Neural cell (in vitro differentiated cells): ENCODE data around the gene INPP5A. TPM values are rescaled to one million over a fixed set of nuclear protein-coding genes. Genes with fewer than 3 reads are reported as not detected.

Experiments
- H2AFZ ChIP-seq: fragments of 200-600, 300-800 bp; sonication (generic), shearing (Covaris generic); 2 replicates; pipeline ENCODE4 v1.6.0; 2014; ENCODE audit warnings: low read depth, mild to moderate bottlenecking, antibody characterized with exemption, low read length, moderate library complexity
- H3F3A ChIP-seq: fragments of 200-600 bp; shearing (Covaris generic); 2 replicates; pipeline ENCODE4 v1.6.1; 2016; ENCODE audit warnings: mild to moderate bottlenecking, moderate library complexity, mixed read lengths, antibody characterized with exemption, low read length; ENCODE audit not compliant: insufficient read depth, poor library complexity, severe bottlenecking
- H3K27ac ChIP-seq: fragments of 200-600, 300-800 bp; sonication (generic), shearing (Covaris generic); 2 replicates; pipeline ENCODE4 v1.5.1; 2014; ENCODE audit warnings: mild to moderate bottlenecking, low read length, moderate library complexity
- H3K27me3 ChIP-seq: fragments of 300-800, 200-600 bp; sonication (generic), shearing (Covaris generic); 2 replicates; pipeline ENCODE4 v1.6.0; 2014; ENCODE audit warnings: mild to moderate bottlenecking, low read depth, low read length, moderate library complexity; ENCODE audit not compliant: insufficient read depth
- H3K36me3 ChIP-seq: fragments of 300-800, 200-600 bp; sonication (generic), shearing (Covaris generic); 2 replicates; pipeline ENCODE4 v1.5.1; 2014; ENCODE audit warnings: mild to moderate bottlenecking, antibody characterized with exemption, low read length, moderate library complexity; ENCODE audit not compliant: insufficient read depth
- H3K4me2 ChIP-seq: fragments of 300-800, 200-600 bp; sonication (generic), shearing (Covaris generic); 2 replicates; pipeline ENCODE4 v1.6.0; 2014; ENCODE audit warnings: mild to moderate bottlenecking, low read length
- H3K4me3 ChIP-seq: fragments of 300-800, 200-600 bp; sonication (generic), shearing (Covaris generic); 2 replicates; pipeline ENCODE4 v1.5.1; 2014; ENCODE audit warnings: mild to moderate bottlenecking, low read length, moderate library complexity
- H3K79me2 ChIP-seq: fragments of 200-600 bp; shearing (Covaris generic); replicated peaks from 2 replicates; pipeline ENCODE4 v1.6.0; 2014; ENCODE audit warnings: mild to moderate bottlenecking, low read length, moderate library complexity; ENCODE audit not compliant: insufficient read depth
- H3K9ac ChIP-seq: fragments of 300-800, 200-600 bp; sonication (generic), shearing (Covaris generic); 2 replicates; pipeline ENCODE4 v1.6.1; 2016; ENCODE audit warnings: mild to moderate bottlenecking, low read length, mixed read lengths
- H3K9me2 ChIP-seq: fragments of 200-600 bp; shearing (Covaris generic); 2 replicates; pipeline ENCODE4 v1.6.1; 2016; ENCODE audit warnings: mild to moderate bottlenecking, low read length, mixed read lengths; ENCODE audit not compliant: insufficient read depth
- H3K9me3 ChIP-seq: fragments of 200-600, 300-800 bp; sonication (generic), shearing (Covaris generic); 2 replicates; pipeline ENCODE4 v1.6.1; 2016; ENCODE audit warnings: mild to moderate bottlenecking, mixed run types, low read length, moderate library complexity, mixed read lengths
- H4K20me1 ChIP-seq: fragments of 200-600 bp; shearing (Covaris generic); 2 replicates; pipeline ENCODE4 v1.6.1; 2016; ENCODE audit warnings: mild to moderate bottlenecking, mixed run types; ENCODE audit not compliant: insufficient read depth
- CTCF ChIP-seq: fragments of 450-650 bp; IDR thresholded peaks from 2 replicates; pipeline ENCODE4 v1.5.1; 2014; ENCODE audit warnings: antibody characterized with exemption, mild to moderate bottlenecking, moderate library complexity; ENCODE audit not compliant: poor library complexity, severe bottlenecking
- EP300 ChIP-seq: fragments of 450-650 bp; conservative IDR thresholded peaks from 2 replicates; pipeline ENCODE4 v1.6.1; 2014; ENCODE audit warnings: antibody characterized with exemption, mild to moderate bottlenecking, moderate library complexity; ENCODE audit not compliant: poor library complexity, severe bottlenecking
- EZH2 ChIP-seq: fragments of 200-600, 300-800 bp; shearing (Covaris generic), sonication (generic); IDR thresholded peaks from 2 replicates; pipeline ENCODE4 v1.6.1; 2014; ENCODE audit warnings: antibody characterized with exemption, low read length, borderline replicate concordance, mild to moderate bottlenecking; ENCODE audit not compliant: insufficient read depth, poor library complexity, severe bottlenecking
- MXI1 ChIP-seq: fragments of 450-650 bp; conservative IDR thresholded peaks from 2 replicates; pipeline ENCODE4 v1.6.1; 2014; ENCODE audit warnings: antibody characterized with exemption, mild to moderate bottlenecking; ENCODE audit not compliant: poor library complexity, severe bottlenecking
- POLR2AphosphoS5 ChIP-seq: IDR thresholded peaks from 2 replicates; pipeline ENCODE4 v1.6.1; 2012
- RAD21 ChIP-seq: fragments of 450-650 bp; conservative IDR thresholded peaks from 2 replicates; pipeline ENCODE4 v1.6.1; 2014; ENCODE audit warnings: antibody characterized with exemption, mild to moderate bottlenecking, moderate library complexity
- REST ChIP-seq: IDR thresholded peaks from 2 replicates; pipeline ENCODE4 v1.6.1; 2012; ENCODE audit warnings: borderline replicate concordance
- SMC3 ChIP-seq: fragments of 450-650 bp; conservative IDR thresholded peaks from 2 replicates; pipeline ENCODE4 v1.6.1; 2014; ENCODE audit warnings: antibody characterized with exemption, mild to moderate bottlenecking, moderate library complexity; ENCODE audit not compliant: poor library complexity
- TAF1 ChIP-seq: IDR thresholded peaks from 2 replicates; pipeline ENCODE4 v1.6.1; 2012; ENCODE audit warnings: low read depth
- polyA plus RNA-seq: library from polyadenylated mRNA; depleted of rRNA; stranded (reverse); fragments of >200 nt; gene quantifications from 2 replicates; pipeline ENCODE4 v1.2.3, GENCODE V29; 2014

Gene INPP5A
- polyA plus RNA-seq, 1 donor from 2014 or later, result 48.8 TPM

- no peak overlapping the region for H3K4me2 ChIP-seq
- no peaks in the 10 kb centered on the region for H3K9me3 ChIP-seq
- H3K36me3 ChIP-seq, result no peaks in the 10 kb centered on the region
- H3K4me3 ChIP-seq, result no peak overlapping the region
- TF ChIP-seq TAF1 (no peak), RAD21 (no peak), POLR2AphosphoS5 (no peak), SMC3 (no peak), EZH2 (no peak), MXI1 (no peak), REST (no peak), CTCF (no peak), EP300 (no peak)
- H3K27ac ChIP-seq, result no peak overlapping the region
- no peak overlapping the region for H3K9ac ChIP-seq
- no peaks in the 10 kb centered on the region for H4K20me1 ChIP-seq
- H3K79me2 ChIP-seq, result no peaks in the 10 kb centered on the region
- H3K9me2 ChIP-seq, result no peaks in the 10 kb centered on the region
- H3F3A ChIP-seq, result no peaks in the 10 kb centered on the region
- no peaks in the 10 kb centered on the region for H3K27me3 ChIP-seq
- H2AFZ ChIP-seq, result no peak overlapping the region
Observed at GRCh38 chr10:132725202-132725601, 187.6 kb downstream of the INPP5A start.

GRCh38 chr10:132726194-132726593, 188.6 kb downstream of the INPP5A start:
- Histone ChIP-seq H2AFZ (no peak overlapping the region), H3K4me3 (no peak overlapping the region), H3K27ac (no peak overlapping the region), H3K9me3 (no peaks in the 10 kb centered on the region), H3K27me3 (no peaks in the 10 kb centered on the region), H3F3A (no peaks in the 10 kb centered on the region), H4K20me1 (no peaks in the 10 kb centered on the region), H3K4me2 (no peak overlapping the region), H3K36me3 (no peaks in the 10 kb centered on the region), H3K9me2 (no peaks in the 10 kb centered on the region), H3K79me2 (no peaks in the 10 kb centered on the region), H3K9ac (no peak overlapping the region)
- TF ChIP-seq EP300 (no peak), REST (no peak), TAF1 (no peak), CTCF (no peak), MXI1 (no peak), SMC3 (no peak), POLR2AphosphoS5 (no peak), EZH2 (no peak), RAD21 (no peak)
